NCI-H187 treated with DMSO at 0.1 percent for 48 hours (cell line): ENCODE results near the gene PCDH9.

ENCODE experiments used
- DNase-seq: peaks from one replicate; lab custom pipeline; 2025; lab: John Stamatoyannopoulos, UW

Gene PCDH9

DNA sequence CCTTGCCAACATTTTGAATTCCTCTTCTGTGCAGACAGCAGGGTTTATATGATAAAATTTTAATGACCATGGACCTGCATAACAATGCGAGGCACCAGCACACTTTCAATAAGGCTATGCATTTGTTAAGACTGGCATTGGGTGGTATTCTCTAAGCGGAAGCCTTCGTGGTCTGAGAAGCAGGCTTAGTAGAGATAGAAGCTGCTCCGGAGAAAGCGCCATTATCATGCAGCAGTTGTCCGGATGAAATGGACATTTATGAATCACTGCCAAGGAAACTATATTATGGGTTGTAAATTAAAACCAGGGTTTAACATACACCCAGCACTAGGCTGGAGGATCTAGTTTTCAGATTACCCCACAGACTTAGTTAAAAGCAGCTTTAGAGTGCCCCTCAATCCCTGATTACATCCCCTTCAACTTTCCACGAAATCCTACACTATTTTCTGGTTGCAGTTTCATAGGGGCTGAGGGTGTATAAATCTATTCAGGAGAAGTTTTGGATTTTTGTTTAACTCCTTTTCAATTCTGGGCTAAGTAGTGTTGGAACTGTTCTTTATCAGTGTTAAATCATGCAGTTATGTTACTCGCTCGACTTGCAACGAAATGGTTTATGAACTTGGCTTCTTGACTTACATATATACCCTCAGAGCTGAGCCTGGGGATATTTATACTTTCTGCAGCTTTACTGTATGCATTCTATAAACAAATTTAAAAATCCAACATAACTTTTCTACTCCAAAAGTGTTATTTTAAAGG lies 193.3 kb downstream of the PCDH9 start:
- DNase-seq: no peak

DNA sequence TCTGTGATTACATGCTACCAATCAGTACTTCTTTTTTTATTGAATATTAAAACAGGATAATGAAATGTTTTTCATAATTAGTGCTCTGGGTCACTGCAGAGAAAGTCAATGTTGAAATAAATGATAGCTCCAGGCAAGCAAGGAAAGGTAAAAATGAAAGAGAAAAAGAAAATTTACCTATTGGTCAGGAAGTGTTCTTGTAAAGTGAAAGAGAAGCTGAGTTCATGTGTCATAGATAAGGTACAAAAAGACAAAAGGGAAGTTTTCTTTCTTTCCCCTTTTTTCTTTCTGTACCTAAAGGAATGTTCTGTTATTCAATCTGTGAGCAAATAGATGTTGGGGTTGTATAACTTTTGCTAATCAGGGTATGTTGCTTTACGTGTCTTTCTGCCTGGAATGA lies 197.0 kb downstream of the PCDH9 start:
- DNase-seq: no peak

- no peak for DNase-seq
Observed at GRCh38 chr13:67023130-67023876, 206.8 kb downstream of the PCDH9 start.

DNA sequence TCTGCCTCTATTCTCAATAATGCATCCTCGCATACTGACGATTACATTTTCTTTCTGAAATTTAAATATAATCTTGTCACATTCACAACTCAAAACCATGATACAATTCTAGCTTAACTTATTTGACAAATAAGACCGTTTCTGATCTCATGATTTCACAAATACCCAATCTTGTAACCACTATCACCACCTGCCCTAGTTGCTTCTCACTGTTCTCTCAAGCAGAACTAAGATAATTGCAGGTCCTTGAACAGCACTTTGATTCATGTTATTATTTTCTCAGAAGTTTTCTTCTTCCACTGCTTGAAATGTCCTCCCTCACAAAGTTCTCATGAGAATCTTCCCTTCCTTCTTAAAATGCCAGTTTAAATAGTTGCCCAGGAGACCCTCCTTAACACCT lies 211.4 kb downstream of the PCDH9 start:
- no peak for DNase-seq

DNA sequence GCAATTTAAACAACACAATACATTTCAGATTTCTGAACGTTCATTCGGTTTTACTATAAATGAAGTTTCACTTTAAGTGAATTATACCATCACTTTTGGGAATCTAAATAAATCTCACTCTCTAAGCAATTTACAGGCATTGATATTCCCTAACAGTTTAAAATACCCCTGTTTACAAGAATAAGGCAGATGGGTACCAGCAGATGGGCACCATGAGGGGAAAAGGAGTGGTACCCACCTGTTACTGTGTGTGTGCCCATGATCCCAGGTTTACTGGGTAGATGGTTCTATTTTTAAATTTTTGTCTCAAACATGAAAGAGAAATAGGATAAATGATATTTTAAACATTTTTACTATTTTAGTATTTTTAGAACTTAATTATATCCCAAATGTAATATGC lies 212.9 kb downstream of the PCDH9 start:
- no peak for DNase-seq

DNA sequence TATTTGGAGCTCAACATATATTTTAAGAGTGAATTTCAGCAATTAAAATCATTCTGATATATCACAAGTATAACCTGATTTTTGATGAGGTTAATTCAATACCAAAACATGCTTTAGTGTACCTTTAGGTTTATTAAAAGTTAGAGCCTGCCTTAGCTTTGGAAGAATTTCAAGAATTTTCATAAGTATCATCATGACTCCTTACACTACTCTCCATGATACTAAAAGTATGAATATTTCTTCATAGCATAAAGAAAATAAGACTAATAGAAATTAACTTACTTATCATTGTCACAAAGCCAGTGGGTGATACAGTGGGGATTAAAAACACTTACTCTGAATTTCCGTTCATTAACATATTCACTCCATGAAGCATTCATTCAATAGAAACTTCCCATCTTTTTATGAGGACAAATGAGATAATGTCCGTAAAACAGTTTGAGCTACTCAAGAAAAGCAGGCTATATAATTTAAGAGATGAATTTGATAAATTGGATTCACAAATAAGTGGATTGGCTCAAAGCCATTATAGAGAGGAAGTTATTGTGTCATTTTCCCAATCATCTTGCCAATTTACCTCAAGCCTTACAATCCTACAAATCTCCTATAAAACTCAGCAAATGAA lies 214.0 kb downstream of the PCDH9 start:
- no peak for DNase-seq

- DNase-seq: no peak
Observed at GRCh38 chr13:67014399-67014798, 215.7 kb downstream of the PCDH9 start.

GRCh38 chr13:67013709-67014108 lies 216.4 kb downstream of the PCDH9 start:
- no peak for DNase-seq

GRCh38 chr13:67008075-67008668 lies 222.0 kb downstream of the PCDH9 start:
- DNase-seq: no peak

GRCh38 chr13:67004511-67004910 lies 225.6 kb downstream of the PCDH9 start:
- DNase-seq: no peak

DNA sequence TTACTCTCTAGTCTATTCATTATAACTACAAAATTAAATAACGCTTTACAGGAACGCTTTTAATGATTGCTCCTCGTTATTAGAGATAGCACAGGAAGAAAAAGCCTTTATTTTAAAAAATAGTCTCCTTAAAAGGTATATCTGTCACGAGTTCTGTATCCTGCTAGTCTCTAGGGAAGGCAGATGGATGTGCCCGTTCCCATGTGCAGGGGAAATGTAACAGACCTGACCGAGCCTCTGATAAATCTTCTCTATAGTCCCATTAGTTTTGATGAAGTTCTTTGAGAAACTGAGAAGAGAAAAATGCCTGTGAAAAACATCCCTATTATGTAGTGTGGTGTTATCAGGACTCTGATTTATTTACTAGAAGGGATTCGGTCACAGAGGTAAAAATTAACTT lies 226.4 kb downstream of the PCDH9 start:
- no peak for DNase-seq

DNA sequence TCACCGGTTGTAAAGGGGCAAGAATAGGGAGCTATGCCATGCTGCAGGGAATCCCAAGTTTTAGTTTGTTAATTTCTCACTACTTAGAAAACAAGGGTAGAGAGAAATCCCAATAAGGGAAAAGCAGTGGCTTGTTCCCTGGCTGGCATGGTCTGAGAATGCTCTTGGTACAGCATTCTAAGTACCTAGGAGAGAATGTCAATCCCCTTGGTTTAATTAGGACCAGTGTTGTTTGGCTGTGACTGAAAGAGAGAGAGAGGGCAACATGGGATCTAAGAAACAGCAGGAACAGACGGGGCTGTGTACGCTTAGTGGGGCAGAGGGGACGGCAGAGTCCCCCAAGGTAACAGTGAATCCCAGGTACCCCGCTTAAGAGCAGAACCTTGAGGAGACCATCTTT lies 228.8 kb downstream of the PCDH9 start:
- no peak for DNase-seq

DNA sequence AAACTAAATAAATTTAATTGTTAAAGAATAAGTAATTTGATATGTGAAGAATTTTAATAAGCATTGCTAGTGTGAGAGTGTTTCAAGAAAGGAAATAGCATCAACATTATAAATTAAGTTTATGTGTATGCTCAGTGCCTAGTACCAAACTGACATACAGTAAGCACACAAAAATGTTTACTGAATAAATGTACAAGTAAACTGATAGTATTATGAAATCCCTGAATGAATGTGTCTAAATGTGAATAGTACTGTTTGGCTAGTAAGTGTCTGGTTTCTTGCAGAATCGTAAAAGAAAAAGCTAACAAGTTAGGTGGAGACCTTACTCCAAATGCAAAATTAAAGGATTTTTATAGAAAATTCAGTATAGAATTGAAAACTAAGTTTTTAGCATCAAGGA lies 233.6 kb downstream of the PCDH9 start:
- no peak for DNase-seq

- peak; percentile 24 for DNase-seq
Observed at GRCh38 chr13:66995203-66995611, 234.9 kb downstream of the PCDH9 start.

DNA sequence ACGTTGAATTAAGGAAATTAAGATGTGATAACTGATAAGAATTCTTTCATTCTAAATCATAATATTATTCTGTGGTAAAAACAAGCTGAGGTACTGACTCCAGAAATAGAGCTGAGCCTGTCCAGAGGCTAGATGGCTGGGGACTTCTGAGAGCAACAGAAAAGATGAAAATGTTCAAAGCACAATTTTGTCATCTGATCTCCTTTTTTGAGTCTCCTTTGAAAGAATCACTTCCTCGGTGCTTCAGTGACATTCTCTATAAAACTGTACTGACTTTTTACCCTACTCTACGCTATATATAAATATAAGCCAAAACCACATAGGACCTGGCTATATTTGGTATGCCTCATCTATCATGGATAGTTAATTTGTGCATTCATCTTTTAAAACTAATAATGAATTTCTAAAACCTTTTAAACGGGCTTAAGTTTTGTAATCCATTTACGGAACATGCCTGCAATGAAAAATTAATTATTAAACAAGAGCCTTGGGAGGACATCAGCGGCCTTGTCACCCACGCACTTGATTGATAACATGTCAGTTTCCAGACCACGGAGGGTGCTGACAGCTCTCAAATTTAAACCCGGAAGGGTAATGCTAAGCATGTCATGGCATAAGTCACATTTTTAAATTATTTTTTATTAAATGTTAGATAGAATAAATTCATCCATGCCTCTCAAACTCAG lies 235.5 kb downstream of the PCDH9 start:
- no peak for DNase-seq

DNA sequence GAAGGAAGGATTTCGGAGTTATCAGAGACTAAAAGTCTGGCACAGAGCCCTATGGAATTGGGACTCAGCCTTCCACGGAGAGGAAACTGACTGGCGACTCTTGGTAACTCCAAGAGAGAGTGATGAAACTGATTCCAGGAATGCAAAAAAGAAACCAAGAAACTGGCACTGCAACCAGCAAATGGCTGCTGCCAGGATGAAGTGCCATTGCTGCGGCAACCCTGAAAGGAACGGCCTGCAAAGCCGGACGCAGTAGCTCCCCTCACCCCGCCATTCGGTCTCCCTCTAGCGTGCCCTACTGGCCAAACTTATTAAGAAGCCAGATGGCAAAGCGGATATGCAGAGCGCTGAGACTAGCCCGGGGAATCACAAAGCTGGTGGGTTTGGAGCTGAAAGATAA lies 236.0 kb downstream of the PCDH9 start:
- DNase-seq: no peak

DNA sequence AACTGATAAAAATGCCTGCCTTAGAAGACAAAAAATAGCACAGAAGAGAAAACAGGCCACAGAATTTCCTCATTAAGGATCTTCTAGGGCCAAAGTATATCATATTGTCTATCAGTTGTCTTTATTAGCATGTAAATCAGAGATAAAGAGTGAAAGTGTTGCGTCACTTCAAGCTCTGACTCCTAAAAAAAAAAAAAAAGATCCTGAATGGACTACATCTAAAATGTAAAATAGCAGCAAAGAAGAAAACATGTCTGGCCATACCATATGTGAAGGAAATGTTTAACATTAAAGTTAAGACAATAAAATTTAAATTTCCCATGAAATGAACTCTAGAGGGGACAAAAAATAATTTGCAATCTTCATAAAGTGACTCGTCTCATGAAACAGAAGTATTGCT lies 237.4 kb downstream of the PCDH9 start:
- no peak for DNase-seq

DNA sequence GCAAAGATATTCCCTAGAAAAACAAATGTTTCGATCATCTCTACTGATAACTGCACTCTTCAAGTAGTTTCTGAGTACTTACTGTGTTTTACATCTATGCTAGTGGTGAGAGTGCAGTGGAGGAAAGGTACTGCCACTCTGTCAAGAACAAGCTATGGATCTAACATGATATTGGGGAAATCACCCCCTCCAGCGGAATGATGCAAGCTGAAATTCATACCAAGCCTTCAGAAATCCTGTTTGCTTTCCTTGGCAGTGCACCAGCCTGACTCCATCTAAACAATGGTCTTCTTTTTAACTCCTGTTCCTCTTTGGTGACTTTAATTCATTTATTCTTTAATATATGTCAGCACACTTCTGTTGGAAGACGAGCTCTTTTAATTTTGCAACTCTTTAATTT lies 238.0 kb downstream of the PCDH9 start:
- DNase-seq: no peak

- no peak for DNase-seq
Observed at GRCh38 chr13:66984241-66984640, 245.9 kb downstream of the PCDH9 start.

- no peak for DNase-seq
Observed at GRCh38 chr13:66981912-66982311, 248.2 kb downstream of the PCDH9 start.

DNA sequence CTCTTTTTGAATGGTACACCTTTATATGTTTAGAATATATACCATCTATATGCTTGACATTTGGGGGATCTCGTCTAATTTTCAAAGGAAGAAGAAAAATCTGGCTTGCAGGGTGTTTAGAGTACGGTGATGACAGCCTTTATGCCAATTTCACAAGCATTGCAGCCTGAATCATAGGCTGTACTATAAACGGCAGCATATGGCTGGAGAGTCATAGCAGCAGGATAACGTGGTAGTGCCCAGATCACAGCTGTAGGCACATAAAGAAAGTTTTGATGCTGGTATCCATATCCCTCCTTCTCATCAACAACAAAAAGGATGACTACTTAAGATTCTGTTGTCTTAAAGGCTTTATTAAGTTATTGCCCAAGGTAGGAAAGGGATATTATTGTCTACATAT lies 253.0 kb downstream of the PCDH9 start:
- no peak for DNase-seq

- DNase-seq: no peak
Observed at GRCh38 chr13:66974889-66975288, 255.2 kb downstream of the PCDH9 start.
